ENCODE results near the gene TPP2. TPM values are rescaled to one million over a fixed set of nuclear protein-coding genes. Genes with fewer than 3 reads are reported as not detected.

Gene TPP2
- total RNA-seq, 1 experiment from 2014 or later, result 36.7 TPM

GRCh38 chr13:102642475-102642874 lies 45.7 kb downstream of the TPP2 start (continued):
- TF ChIP-seq REST (IDR thresholded peaks at IDR 0.05; ENCODE audit: low read depth), result no peak
- TF ChIP-seq FOSL1 (IDR thresholded peaks at IDR 0.05; ENCODE audit: low read depth), result no peak
- no peak for TF ChIP-seq RAD21 (IDR thresholded peaks at IDR 0.05; ENCODE audit: low read depth)

- Histone ChIP-seq H3K9me2 (ENCODE audit: insufficient read depth) (no peaks in the 10 kb centered on the region), H3K9me3 (ENCODE audit: control insufficient read depth in 1 of 2, insufficient read depth in 1 of 2, low read depth in 1 of 2, low read length in 2 of 2) (no peaks in the 10 kb centered on the region), H3K36me3 (ENCODE audit: control insufficient read depth in 1 of 2, insufficient read depth in 2 of 2, low read length in 2 of 2) (peaks cover 23 to 43% of the 10 kb centered on the region in 2 experiments), H3K4me1 (ENCODE audit: control insufficient read depth in 1 of 2, insufficient read depth in 2 of 2, low read length in 2 of 2) (no peaks in the 10 kb centered on the region), H3K79me2 (ENCODE audit: insufficient read depth, low read length) (no peaks in the 10 kb centered on the region), H3K4me2 (ENCODE audit: low read length) (no peak overlapping the region), H3K4me3 (replicated peaks in 1 of 2; ENCODE audit: low read depth in 1 of 2, low read length in 2 of 2) (no peak overlapping the region), H2AFZ (ENCODE audit: low read depth, low read length, poor library complexity, severe bottlenecking) (no peak overlapping the region), H3K27me3 (ENCODE audit: insufficient read depth, low read length) (no peaks in the 10 kb centered on the region), H4K20me1 (ENCODE audit: insufficient read depth) (no peaks in the 10 kb centered on the region), H3K9ac (ENCODE audit: low read length) (no peak overlapping the region), H3K27ac (ENCODE audit: low read depth, low read length) (no peak overlapping the region)
- BruUV-seq (replicated peaks), result no TSS peak
- ChIA-PET POLR2A (no interaction called here), RAD21 (ENCODE audit: low non-redundant PET in 1 of 2, low total read pairs in 2 of 2, uncharacterized antibody in 2 of 2, unreplicated experiment in 2 of 2) (no interaction called here), CTCF (no interaction called here)
- DNase-seq (ENCODE audit: low read depth, low spot score) (no peak), ATAC-seq (no peak)
- intact Hi-C loops (cut with micrococcal nuclease), result no loop called here
- TF ChIP-seq RAD21 (IDR thresholded peaks at IDR 0.05; ENCODE audit: low read depth) (no peak), TCF7L2 (IDR thresholded peaks at IDR 0.05; ENCODE audit: borderline replicate concordance, extremely low read depth, insufficient read depth, insufficient read length) (no peak), YY1 (IDR thresholded peaks at IDR 0.05; ENCODE audit: extremely low read depth, insufficient replicate concordance, low read depth, low read length) (no peak), FOSL1 (IDR thresholded peaks at IDR 0.05; ENCODE audit: low read depth) (no peak), EZH2 (IDR thresholded peaks at IDR 0.05) (no peak), MAX (IDR thresholded peaks at IDR 0.05) (no peak), ZNF274 (IDR thresholded peaks at IDR 0.05; ENCODE audit: low read depth, low read length) (no peak), REST (IDR thresholded peaks at IDR 0.05; ENCODE audit: low read depth) (no peak)
Measured at GRCh38 chr13:102643656-102644055, 46.9 kb downstream of the TPP2 start.
